Smooth muscle cell (in vitro differentiated cells): Measurements from ENCODE around the gene PROX1. TPM values are rescaled to one million over a fixed set of nuclear protein-coding genes. Genes with fewer than 3 reads are reported as not detected.

Experiments used
- DNase-seq: peaks from one replicate; lab custom pipeline; 2025; ENCODE audit not compliant: unreplicated experiment; lab: John Stamatoyannopoulos, UW
- H2AFZ ChIP-seq: fragments of 200-600 bp; sonication (generic); 2 replicates; pipeline ENCODE4 v1.6.0; 2016; ENCODE audit warnings: antibody characterized with exemption, low read depth, mild to moderate bottlenecking
- H3F3A ChIP-seq: fragments of 200-600 bp; sonication (generic); 2 replicates; pipeline ENCODE4 v1.6.0; 2017; ENCODE audit warnings: antibody characterized with exemption, low read depth
- H3K27ac ChIP-seq: fragments of 200-600 bp; sonication (generic); 2 replicates; pipeline ENCODE4 v1.5.1; 2016; ENCODE audit warnings: low read depth, mild to moderate bottlenecking
- H3K27me3 ChIP-seq: fragments of 200-600 bp; sonication (generic); 2 replicates; pipeline ENCODE4 v1.6.1; 2016; ENCODE audit warnings: low read depth, mild to moderate bottlenecking
- H3K36me3 ChIP-seq: fragments of 200-600 bp; sonication (generic); 2 replicates; pipeline ENCODE4 v1.5.1; 2016; ENCODE audit warnings: low read depth
- H3K4me1 ChIP-seq: fragments of 200-600 bp; sonication (generic); 2 replicates; pipeline ENCODE4 v1.5.1; 2016; ENCODE audit warnings: low read depth
- H3K4me2 ChIP-seq: fragments of 200-600 bp; sonication (generic); 2 replicates; pipeline ENCODE4 v1.6.0; 2016; ENCODE audit warnings: mild to moderate bottlenecking
- H3K4me3 ChIP-seq: fragments of 200-600 bp; sonication (generic); 2 replicates; pipeline ENCODE4 v1.5.1; 2016; ENCODE audit warnings: mild to moderate bottlenecking
- H3K79me2 ChIP-seq: fragments of 200-600 bp; sonication (generic); 2 replicates; pipeline ENCODE4 v1.6.0; 2016; ENCODE audit warnings: low read depth, mild to moderate bottlenecking
- H3K9ac ChIP-seq: fragments of 200-600 bp; sonication (generic); 2 replicates; pipeline ENCODE4 v1.6.0; 2016; ENCODE audit warnings: low read depth
- H3K9me3 ChIP-seq: fragments of 200-600 bp; sonication (generic); replicated peaks from 2 replicates; pipeline ENCODE4 v1.5.1; 2016; ENCODE audit warnings: low read depth
- H4K20me1 ChIP-seq: fragments of 200-600 bp; sonication (generic); 2 replicates; pipeline ENCODE4 v1.6.0; 2016; ENCODE audit warnings: low read depth
- WGBS: methylation state at CpG from one replicate; pipeline ENCODE4 v1.1.7; 2016; ENCODE audit warnings: low lambda C conversion rate; 5-methylcytosine and 5-hydroxymethylcytosine counted together
- polyA plus RNA-seq: library from polyadenylated mRNA; unstranded; fragments of >200 nt; fragmentation: Nextera tagmentation; extraction: Ambion mirVana; gene quantifications from 2 replicates; pipeline ENCODE4 v1.2.1, GENCODE V29; 2016
- total RNA-seq: library from RNA; depleted of rRNA; stranded (reverse); fragments of >200 nt; gene quantifications from 2 replicates; pipeline ENCODE4 v1.2.3, GENCODE V29; 2014
- TF ChIP-seq, protein P1 (sequence below): fragments of 200-600 bp; sonication (generic); IDR thresholded peaks from 2 replicates; pipeline ENCODE4 v1.5.1; 2017; ENCODE audit warnings: borderline replicate concordance, mild to moderate bottlenecking, antibody characterized with exemption; ENCODE audit not compliant: insufficient read depth, poor library complexity, severe bottlenecking

PROX1 gene
- total and polyA plus RNA-seq, 2 experiments from 2014 or later = 0.24 to 2.9 TPM

DNA sequence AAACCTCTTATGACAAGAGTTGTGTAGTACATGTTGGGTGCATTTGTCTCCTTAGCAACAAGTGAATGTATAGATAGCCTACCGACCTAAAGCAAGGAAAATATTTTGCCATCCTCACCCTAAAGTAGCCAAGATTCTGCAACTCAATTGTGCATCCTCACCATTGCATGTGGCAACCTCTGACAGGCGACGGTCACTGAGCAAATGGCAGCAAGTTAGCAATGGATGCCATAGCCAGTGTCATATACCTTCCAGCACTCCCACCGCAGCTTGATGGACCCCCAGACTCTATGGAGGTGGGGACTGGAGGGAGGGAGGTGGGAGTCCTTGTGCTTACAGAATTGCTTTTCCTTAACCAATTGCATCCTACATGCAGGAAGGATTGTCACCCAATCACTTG, 17.0 kb downstream of the PROX1 start:
- Histone ChIP-seq H3F3A (peaks cover 1% of the 10 kb centered on the region), H3K9me3 (no peaks in the 10 kb centered on the region), H2AFZ (no peak overlapping the region), H3K4me3 (no peak overlapping the region), H4K20me1 (no peaks in the 10 kb centered on the region), H3K79me2 (no peaks in the 10 kb centered on the region), H3K4me2 (no peak overlapping the region), H3K36me3 (no peaks in the 10 kb centered on the region), H3K27me3 (no peaks in the 10 kb centered on the region), H3K9ac (no peak overlapping the region), H3K4me1 (peaks cover 20% of the 10 kb centered on the region), H3K27ac (no peak overlapping the region)
- TF ChIP-seq, protein P1, sequence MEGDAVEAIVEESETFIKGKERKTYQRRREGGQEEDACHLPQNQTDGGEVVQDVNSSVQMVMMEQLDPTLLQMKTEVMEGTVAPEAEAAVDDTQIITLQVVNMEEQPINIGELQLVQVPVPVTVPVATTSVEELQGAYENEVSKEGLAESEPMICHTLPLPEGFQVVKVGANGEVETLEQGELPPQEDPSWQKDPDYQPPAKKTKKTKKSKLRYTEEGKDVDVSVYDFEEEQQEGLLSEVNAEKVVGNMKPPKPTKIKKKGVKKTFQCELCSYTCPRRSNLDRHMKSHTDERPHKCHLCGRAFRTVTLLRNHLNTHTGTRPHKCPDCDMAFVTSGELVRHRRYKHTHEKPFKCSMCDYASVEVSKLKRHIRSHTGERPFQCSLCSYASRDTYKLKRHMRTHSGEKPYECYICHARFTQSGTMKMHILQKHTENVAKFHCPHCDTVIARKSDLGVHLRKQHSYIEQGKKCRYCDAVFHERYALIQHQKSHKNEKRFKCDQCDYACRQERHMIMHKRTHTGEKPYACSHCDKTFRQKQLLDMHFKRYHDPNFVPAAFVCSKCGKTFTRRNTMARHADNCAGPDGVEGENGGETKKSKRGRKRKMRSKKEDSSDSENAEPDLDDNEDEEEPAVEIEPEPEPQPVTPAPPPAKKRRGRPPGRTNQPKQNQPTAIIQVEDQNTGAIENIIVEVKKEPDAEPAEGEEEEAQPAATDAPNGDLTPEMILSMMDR = no peak
- WGBS = 92% methylated on average over 4 of the region's 4 CpGs
- DNase-seq = no peak

DNA sequence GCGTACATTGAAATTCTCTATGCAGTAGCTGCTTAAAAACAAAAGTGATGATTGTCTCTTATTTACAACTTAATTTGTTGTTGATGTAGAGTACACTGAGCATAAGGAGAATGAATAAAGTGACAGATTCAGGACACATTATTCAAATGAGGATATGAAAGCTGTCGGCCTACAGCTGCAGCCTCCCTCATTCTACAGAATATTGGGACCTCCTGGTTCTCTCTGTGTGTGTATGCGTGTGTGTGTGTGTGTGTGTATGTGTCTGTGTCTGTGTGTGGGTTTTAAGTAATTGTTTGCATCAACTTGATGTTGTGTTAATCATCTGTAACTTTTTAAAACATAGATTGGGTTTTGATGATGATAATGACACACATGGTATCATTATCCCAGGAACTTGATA, 17.9 kb downstream of the PROX1 start:
- 92% methylated on average over 3 of the region's 3 CpGs for WGBS
- no peaks in the 10 kb centered on the region for H3K36me3 ChIP-seq
- no peak overlapping the region for H2AFZ ChIP-seq
- no peak overlapping the region for H3K9ac ChIP-seq
- TF ChIP-seq, protein P1 = no peak
- no peak overlapping the region for H3K4me3 ChIP-seq
- H3K9me3 ChIP-seq = no peaks in the 10 kb centered on the region
- peaks cover 22% of the 10 kb centered on the region for H3K4me1 ChIP-seq
- H3K27ac ChIP-seq = no peak overlapping the region
- no peaks in the 10 kb centered on the region for H4K20me1 ChIP-seq
- DNase-seq = no peak
- H3K79me2 ChIP-seq = no peaks in the 10 kb centered on the region
- no peaks in the 10 kb centered on the region for H3K27me3 ChIP-seq
- H3F3A ChIP-seq = peaks cover 7% of the 10 kb centered on the region
- H3K4me2 ChIP-seq = no peak overlapping the region

DNA sequence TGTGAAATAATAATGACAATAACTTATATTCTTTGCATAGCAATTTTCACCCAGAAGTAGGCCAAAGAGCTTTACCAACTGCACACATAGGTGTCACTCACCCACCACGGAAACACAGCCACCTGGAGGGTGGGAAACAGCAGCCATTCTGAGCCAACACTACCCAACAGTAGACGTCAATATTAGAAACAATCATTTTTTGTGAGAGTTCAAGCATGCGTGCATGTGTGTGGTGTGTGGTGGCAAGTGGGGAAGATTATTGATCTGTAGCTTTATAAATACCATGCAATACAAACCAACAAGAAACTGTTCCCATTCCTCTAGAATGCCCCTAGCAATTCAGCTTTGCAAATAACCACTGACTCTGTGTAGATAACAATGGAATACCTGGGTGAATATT, 19.1 kb downstream of the PROX1 start:
- H3K9me3 ChIP-seq = no peaks in the 10 kb centered on the region
- peaks cover 22% of the 10 kb centered on the region for H3K4me1 ChIP-seq
- no peak overlapping the region for H3K27ac ChIP-seq
- H3K4me2 ChIP-seq = no peak overlapping the region
- no peak for DNase-seq
- no peaks in the 10 kb centered on the region for H3K36me3 ChIP-seq
- no peaks in the 10 kb centered on the region for H3K27me3 ChIP-seq
- H3K9ac ChIP-seq = no peak overlapping the region
- no peak overlapping the region for H3K4me3 ChIP-seq
- WGBS = 88% methylated on average over 3 of the region's 3 CpGs
- H2AFZ ChIP-seq = no peak overlapping the region
- H4K20me1 ChIP-seq = no peaks in the 10 kb centered on the region
- H3F3A ChIP-seq = peaks cover 7% of the 10 kb centered on the region
- H3K79me2 ChIP-seq = no peaks in the 10 kb centered on the region
- TF ChIP-seq, protein P1 = no peak

DNA sequence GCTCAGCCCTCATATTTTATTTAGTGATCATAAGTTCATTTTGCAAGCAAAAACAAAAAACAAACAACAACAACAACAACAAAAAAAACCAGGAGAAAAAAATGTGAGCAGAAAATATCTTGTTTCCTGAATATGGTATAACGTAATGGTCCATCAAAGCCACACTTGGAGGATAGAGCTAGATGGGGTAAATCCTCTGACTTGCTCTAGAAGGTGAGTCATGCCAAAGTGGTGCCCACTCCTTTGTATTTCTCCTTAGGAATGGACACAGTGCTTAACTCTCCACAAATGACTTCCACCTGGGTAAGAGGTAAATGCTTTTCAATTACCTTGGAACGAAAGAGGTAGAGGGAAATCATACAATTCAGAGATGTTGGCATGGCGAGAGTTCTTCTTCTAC, 20.6 kb downstream of the PROX1 start:
- Histone ChIP-seq H3K4me1 (peaks cover 12% of the 10 kb centered on the region), H3K79me2 (no peaks in the 10 kb centered on the region), H3K9ac (no peak overlapping the region), H3F3A (peaks cover 7% of the 10 kb centered on the region), H3K9me3 (no peaks in the 10 kb centered on the region), H3K36me3 (no peaks in the 10 kb centered on the region), H3K27me3 (no peaks in the 10 kb centered on the region), H3K27ac (no peak overlapping the region), H2AFZ (no peak overlapping the region), H4K20me1 (no peaks in the 10 kb centered on the region), H3K4me3 (no peak overlapping the region), H3K4me2 (no peak overlapping the region)
- DNase-seq = no peak
- WGBS = 96% methylated on average over 3 of the region's 3 CpGs
- TF ChIP-seq, protein P1 = no peak
